Measurements from ENCODE around the gene YAP1. TPM values are rescaled to one million over a fixed set of nuclear protein-coding genes. Genes with fewer than 3 reads are reported as not detected.

YAP1 gene
- total RNA-seq, 1 experiment from 2014 or later: 134 TPM

DNA sequence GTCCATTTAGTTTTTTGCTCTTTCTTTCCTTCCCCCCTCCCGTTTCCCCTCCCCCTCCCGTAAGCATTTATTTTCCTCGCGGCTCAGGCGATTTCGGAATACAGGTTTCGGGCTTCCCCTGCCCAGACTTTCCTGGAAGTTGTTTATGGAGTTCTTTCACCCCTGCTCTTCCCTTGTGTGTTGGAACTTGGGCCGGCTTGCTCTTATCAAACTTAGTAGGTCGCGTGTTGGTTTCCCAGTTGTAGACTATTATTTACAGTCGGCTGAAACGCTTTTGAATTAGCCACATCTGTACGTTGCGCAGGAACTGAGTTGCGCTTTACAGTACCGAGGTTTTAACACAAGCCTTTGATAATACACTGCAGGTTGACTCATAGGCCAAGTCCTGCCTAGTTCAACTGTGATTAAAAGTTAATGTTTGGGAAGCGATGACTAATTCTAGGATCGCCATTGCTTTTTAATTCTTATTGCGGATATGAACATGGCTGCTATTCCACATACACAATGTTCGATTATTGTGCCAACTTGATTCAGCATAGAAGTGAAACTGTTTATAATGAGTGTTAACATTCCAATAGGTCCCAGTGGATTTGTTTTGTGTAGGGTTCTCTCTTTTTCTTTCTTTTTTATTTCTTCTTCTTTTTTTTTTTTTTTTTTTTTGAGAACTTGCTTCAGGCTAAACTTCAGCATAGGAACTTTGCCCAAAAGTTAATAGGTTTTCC, 1.7 kb downstream of the YAP1 start:
- Histone ChIP-seq H3K36me3 (ENCODE audit: insufficient read depth, low read length, poor library complexity, severe bottlenecking) (peaks cover 15% of the 10 kb centered on the region), H3K9me3 (ENCODE audit: low read depth, low read length, poor library complexity, severe bottlenecking) (no peaks in the 10 kb centered on the region), H3K4me3 (ENCODE audit: low read depth, low read length, poor library complexity, severe bottlenecking) (peak overlapping the region; percentile 85), H3K27ac (ENCODE audit: low read depth, low read length, poor library complexity, severe bottlenecking) (peak overlapping the region; percentile 97), H3K4me1 (ENCODE audit: insufficient read depth, low read length, poor library complexity, severe bottlenecking) (peaks cover 53% of the 10 kb centered on the region), H3K27me3 (replicated peaks; ENCODE audit: insufficient read depth, low read depth, low read length, poor library complexity) (no peaks in the 10 kb centered on the region)
- TSS peak; percentile 51 for BruUV-seq (replicated peaks)
- peak; percentile 81 for DNase-seq (ENCODE audit: low spot score)
- intact Hi-C loops (cut with micrococcal nuclease; ENCODE audit: unreplicated experiment): loop anchor here (2.0 to 10.0 kb wide), 4 partner anchors 75 to 235 kb away; partner anchors contain the start of gene BIRC2
- ChIA-PET CTCF (no interaction called here), POLR2A (ENCODE audit: low non-redundant PET) (no interaction called here)
- TF ChIP-seq, protein P1, sequence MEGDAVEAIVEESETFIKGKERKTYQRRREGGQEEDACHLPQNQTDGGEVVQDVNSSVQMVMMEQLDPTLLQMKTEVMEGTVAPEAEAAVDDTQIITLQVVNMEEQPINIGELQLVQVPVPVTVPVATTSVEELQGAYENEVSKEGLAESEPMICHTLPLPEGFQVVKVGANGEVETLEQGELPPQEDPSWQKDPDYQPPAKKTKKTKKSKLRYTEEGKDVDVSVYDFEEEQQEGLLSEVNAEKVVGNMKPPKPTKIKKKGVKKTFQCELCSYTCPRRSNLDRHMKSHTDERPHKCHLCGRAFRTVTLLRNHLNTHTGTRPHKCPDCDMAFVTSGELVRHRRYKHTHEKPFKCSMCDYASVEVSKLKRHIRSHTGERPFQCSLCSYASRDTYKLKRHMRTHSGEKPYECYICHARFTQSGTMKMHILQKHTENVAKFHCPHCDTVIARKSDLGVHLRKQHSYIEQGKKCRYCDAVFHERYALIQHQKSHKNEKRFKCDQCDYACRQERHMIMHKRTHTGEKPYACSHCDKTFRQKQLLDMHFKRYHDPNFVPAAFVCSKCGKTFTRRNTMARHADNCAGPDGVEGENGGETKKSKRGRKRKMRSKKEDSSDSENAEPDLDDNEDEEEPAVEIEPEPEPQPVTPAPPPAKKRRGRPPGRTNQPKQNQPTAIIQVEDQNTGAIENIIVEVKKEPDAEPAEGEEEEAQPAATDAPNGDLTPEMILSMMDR (conservative IDR thresholded peaks at IDR 0.05; ENCODE audit: low read depth, low read length): no peak
- TF ChIP-seq EZH2 (IDR thresholded peaks at IDR 0.05; ENCODE audit: borderline replicate concordance, low read depth, low read length, poor library complexity, severe bottlenecking): no peak

DNA sequence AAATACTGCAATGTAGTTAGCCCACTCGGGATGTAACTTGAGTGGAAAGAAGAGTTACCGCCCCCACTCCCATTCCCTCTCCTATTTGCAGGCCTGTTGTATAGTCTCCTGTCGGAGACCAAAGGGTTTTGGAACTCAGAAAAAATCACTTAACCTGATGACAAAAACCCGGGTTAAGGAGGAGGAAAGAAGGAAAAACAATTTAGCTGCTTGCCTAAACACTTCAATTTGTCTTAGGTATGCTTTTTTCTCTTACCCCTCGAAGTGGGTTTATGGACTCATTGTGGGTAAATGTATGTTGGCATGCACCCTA, 2.2 kb downstream of the YAP1 start:
- no TSS peak for BruUV-seq (replicated peaks)
- ChIA-PET POLR2A (ENCODE audit: low non-redundant PET) (no interaction called here), CTCF (no interaction called here)
- H3K4me1 ChIP-seq (ENCODE audit: insufficient read depth, low read length, poor library complexity, severe bottlenecking): peaks cover 58% of the 10 kb centered on the region
- DNase-seq (ENCODE audit: low spot score): peak; percentile 46
- peak overlapping the region; percentile 97 for H3K27ac ChIP-seq (ENCODE audit: low read depth, low read length, poor library complexity, severe bottlenecking)
- H3K27me3 ChIP-seq (replicated peaks; ENCODE audit: insufficient read depth, low read depth, low read length, poor library complexity): no peaks in the 10 kb centered on the region
- TF ChIP-seq, protein P1 (conservative IDR thresholded peaks at IDR 0.05; ENCODE audit: low read depth, low read length): no peak
- no peak for TF ChIP-seq EZH2 (IDR thresholded peaks at IDR 0.05; ENCODE audit: borderline replicate concordance, low read depth, low read length, poor library complexity, severe bottlenecking)
- H3K4me3 ChIP-seq (ENCODE audit: low read depth, low read length, poor library complexity, severe bottlenecking): peak overlapping the region; percentile 85
- no peaks in the 10 kb centered on the region for H3K9me3 ChIP-seq (ENCODE audit: low read depth, low read length, poor library complexity, severe bottlenecking)
- peaks cover 15% of the 10 kb centered on the region for H3K36me3 ChIP-seq (ENCODE audit: insufficient read depth, low read length, poor library complexity, severe bottlenecking)
- intact Hi-C loops (cut with micrococcal nuclease; ENCODE audit: unreplicated experiment): loop anchor here (5.0 to 10.0 kb wide), 3 partner anchors 75 to 162 kb away; no protein-coding TSS in a partner anchor

DNA sequence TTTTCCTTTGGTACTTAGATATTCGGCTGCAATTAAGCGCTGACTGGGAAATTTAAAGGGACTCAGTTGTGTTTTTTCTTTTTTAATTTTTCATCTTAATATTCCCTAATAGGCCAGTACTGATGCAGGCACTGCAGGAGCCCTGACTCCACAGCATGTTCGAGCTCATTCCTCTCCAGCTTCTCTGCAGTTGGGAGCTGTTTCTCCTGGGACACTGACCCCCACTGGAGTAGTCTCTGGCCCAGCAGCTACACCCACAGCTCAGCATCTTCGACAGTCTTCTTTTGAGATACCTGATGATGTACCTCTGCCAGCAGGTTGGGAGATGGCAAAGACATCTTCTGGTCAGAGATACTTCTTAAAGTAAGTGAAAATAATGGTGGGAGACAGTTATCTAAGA, 3.8 kb downstream of the YAP1 start:
- H3K9me3 ChIP-seq (ENCODE audit: low read depth, low read length, poor library complexity, severe bottlenecking): no peaks in the 10 kb centered on the region
- peak overlapping the region; percentile 3 for H3K4me3 ChIP-seq (ENCODE audit: low read depth, low read length, poor library complexity, severe bottlenecking)
- H3K27ac ChIP-seq (ENCODE audit: low read depth, low read length, poor library complexity, severe bottlenecking): peak overlapping the region; percentile 32
- H3K27me3 ChIP-seq (replicated peaks; ENCODE audit: insufficient read depth, low read depth, low read length, poor library complexity): no peaks in the 10 kb centered on the region
- peaks cover 63% of the 10 kb centered on the region for H3K4me1 ChIP-seq (ENCODE audit: insufficient read depth, low read length, poor library complexity, severe bottlenecking)
- CTCF ChIA-PET: no interaction called here
- TF ChIP-seq, protein P1 (conservative IDR thresholded peaks at IDR 0.05; ENCODE audit: low read depth, low read length): no peak
- no peak for TF ChIP-seq EZH2 (IDR thresholded peaks at IDR 0.05; ENCODE audit: borderline replicate concordance, low read depth, low read length, poor library complexity, severe bottlenecking)
- no TSS peak for BruUV-seq (replicated peaks)
- no peak for DNase-seq (ENCODE audit: low spot score)
- H3K36me3 ChIP-seq (ENCODE audit: insufficient read depth, low read length, poor library complexity, severe bottlenecking): peaks cover 15% of the 10 kb centered on the region
- POLR2A ChIA-PET (ENCODE audit: low non-redundant PET): interaction anchor here (0.5 kb wide), 1 partner anchor 11 kb away, joined by 3 read pairs; no protein-coding TSS in a partner anchor
- intact Hi-C loops (cut with micrococcal nuclease; ENCODE audit: unreplicated experiment): loop anchor here (5.0 to 10.0 kb wide), 3 partner anchors 73 to 161 kb away; no protein-coding TSS in a partner anchor
